ENCODE results near the gene CXCL12. TPM values are rescaled to one million over a fixed set of nuclear protein-coding genes. Genes with fewer than 3 reads are reported as not detected.

The CXCL12 gene
- total RNA-seq (2022; extraction: Qiagen RNA extraction; ENCODE audit: low read depth): 0.08 to 0.25 TPM (median 0.20 TPM) in 3 of 5 replicates, not detected in the others

GRCh38 chr10:44385026-44385695 is at the start of gene CXCL12:
Gene CXCL12 (minus strand): TSS chr10:44385097. CDS start chr10:44385005, 92 bp downstream.

All from A549 treated with ZK216348 at 1 μM for 4 hours (cell line).